ENCODE results near the gene FAM193B. TPM values are rescaled to one million over a fixed set of nuclear protein-coding genes. Genes with fewer than 3 reads are reported as not detected.

FAM193B gene
- total RNA-seq, 1 donor from 2014 or later, result 72.4 TPM

DNA sequence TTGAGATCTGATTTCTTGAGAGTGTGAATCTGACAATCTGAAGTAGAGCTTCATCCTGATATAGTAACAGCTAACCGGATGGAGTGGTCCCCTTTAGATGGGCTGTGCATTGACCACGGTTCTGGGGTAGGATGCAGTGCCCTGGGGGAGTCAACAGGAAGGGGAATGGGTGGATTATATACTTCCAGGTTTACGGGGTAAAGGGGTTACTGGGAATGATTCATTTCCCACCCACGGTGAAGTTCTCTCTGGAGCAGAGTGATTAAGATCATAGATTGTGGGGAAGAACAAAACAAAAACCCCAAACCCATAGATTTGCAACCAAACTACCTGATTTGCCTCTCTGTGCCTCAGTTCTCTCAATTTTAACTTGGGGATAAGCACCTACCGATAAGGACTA is 44.1 kb upstream of the FAM193B start:
- intact Hi-C loops (cut with DNase I), result no loop called here
- H3K36me3 ChIP-seq, result peaks cover 3 to 32% of the 10 kb centered on the region in 2 donors
- peaks cover 47% of the 10 kb centered on the region for H3K4me1 ChIP-seq
- no peaks in the 10 kb centered on the region for H3K27me3 ChIP-seq
- peak in 1 of 2 donors; percentile 34 for DNase-seq (ENCODE audit: extremely low spot score in 2 of 2)
- TF ChIP-seq POLR2A (IDR thresholded peaks at IDR 0.05) (no peak), POLR2AphosphoS5 (IDR thresholded peaks at IDR 0.05; ENCODE audit: insufficient read depth in 1 of 2, low read depth in 1 of 2) (no peak)
- TF ChIP-seq, protein P1, sequence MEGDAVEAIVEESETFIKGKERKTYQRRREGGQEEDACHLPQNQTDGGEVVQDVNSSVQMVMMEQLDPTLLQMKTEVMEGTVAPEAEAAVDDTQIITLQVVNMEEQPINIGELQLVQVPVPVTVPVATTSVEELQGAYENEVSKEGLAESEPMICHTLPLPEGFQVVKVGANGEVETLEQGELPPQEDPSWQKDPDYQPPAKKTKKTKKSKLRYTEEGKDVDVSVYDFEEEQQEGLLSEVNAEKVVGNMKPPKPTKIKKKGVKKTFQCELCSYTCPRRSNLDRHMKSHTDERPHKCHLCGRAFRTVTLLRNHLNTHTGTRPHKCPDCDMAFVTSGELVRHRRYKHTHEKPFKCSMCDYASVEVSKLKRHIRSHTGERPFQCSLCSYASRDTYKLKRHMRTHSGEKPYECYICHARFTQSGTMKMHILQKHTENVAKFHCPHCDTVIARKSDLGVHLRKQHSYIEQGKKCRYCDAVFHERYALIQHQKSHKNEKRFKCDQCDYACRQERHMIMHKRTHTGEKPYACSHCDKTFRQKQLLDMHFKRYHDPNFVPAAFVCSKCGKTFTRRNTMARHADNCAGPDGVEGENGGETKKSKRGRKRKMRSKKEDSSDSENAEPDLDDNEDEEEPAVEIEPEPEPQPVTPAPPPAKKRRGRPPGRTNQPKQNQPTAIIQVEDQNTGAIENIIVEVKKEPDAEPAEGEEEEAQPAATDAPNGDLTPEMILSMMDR (IDR thresholded peaks at IDR 0.05), result no peak
- no peaks in the 10 kb centered on the region for H3K9me3 ChIP-seq
- H3K4me3 ChIP-seq, result no peak overlapping the region
- H3K27ac ChIP-seq, result no peak overlapping the region

DNA sequence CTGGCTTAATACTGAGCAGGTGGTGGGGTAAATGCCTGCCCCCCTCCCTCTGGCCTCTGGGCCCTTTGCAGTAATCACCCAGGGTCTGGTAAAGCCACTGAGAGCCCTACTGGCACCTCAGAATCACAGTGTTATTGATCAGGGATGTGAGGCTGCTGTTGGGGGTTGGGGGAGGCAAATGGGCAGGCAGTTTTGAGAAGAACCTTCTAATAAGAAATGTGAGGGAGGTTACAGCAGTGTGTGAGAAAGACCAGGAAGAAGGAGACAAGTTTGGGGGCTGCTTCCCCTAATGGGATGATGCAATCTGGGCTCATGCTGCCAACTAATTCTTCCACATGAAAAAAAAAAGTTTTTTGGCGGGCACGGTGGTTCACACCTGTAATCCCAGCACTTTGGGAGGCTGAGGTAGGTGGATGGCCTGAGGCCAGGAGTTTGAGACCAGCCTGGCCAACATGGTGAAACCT is 42.4 kb upstream of the FAM193B start:
- Histone ChIP-seq H3K27ac (no peak overlapping the region), H3K4me1 (peaks cover 49% of the 10 kb centered on the region), H3K36me3 (peaks cover 3 to 37% of the 10 kb centered on the region in 2 donors), H3K4me3 (no peak overlapping the region), H3K9me3 (no peaks in the 10 kb centered on the region), H3K27me3 (no peaks in the 10 kb centered on the region)
- DNase-seq (ENCODE audit: extremely low spot score in 2 of 2), result no peak
- intact Hi-C loops (cut with DNase I), result no loop called here
- TF ChIP-seq, protein P1 (IDR thresholded peaks at IDR 0.05), result no peak
- TF ChIP-seq POLR2A (IDR thresholded peaks at IDR 0.05) (no peak), POLR2AphosphoS5 (IDR thresholded peaks at IDR 0.05; ENCODE audit: insufficient read depth in 1 of 2, low read depth in 1 of 2) (no peak)

DNA sequence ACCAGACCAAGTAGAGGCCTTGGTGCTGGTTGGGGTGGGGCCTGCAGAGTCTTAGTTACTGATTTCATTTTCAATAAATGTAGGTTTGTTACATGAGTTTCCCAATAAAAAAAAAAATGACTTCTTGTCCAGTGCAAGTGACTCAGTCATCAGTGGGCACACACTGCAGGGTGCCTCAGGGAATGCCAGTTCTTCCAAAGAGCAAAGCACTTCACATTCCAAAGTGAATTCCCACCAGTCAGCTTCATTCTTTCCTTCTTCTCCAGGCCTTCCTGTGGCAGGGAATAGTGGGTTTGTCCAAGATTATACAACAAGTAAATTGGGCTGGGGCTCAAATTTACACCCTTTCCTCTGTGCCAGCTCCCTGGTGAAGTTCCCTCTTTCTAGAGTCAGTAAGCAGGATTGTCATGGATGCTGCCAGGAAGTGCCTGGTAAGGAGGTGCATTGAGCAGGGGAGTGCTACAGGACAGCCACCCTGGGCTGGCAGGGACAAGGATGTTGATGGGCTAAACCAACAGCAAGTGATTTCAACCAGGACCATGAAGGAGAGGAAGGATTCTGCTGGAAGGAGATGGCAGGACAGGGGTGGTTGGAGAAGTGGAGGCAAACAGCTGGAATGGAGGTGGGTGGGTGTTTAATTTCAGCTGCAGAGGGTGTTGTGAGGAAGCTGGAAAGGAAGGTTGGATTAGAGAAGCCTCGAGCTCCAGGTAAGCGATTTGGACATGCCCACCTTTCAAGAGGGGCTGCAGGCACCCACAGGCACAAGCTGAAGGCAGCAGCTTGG is 41.8 kb upstream of the FAM193B start:
- Histone ChIP-seq H3K27ac (no peak overlapping the region), H3K4me1 (peaks cover 47% of the 10 kb centered on the region), H3K36me3 (peaks cover 3 to 37% of the 10 kb centered on the region in 2 donors), H3K27me3 (no peaks in the 10 kb centered on the region), H3K4me3 (no peak overlapping the region), H3K9me3 (no peaks in the 10 kb centered on the region)
- TF ChIP-seq POLR2AphosphoS5 (IDR thresholded peaks at IDR 0.05; ENCODE audit: insufficient read depth in 1 of 2, low read depth in 1 of 2) (no peak), POLR2A (IDR thresholded peaks at IDR 0.05) (no peak)
- TF ChIP-seq, protein P1 (IDR thresholded peaks at IDR 0.05), result no peak
- DNase-seq (ENCODE audit: extremely low spot score in 2 of 2), result no peak
- intact Hi-C loops (cut with DNase I), result no loop called here

DNA sequence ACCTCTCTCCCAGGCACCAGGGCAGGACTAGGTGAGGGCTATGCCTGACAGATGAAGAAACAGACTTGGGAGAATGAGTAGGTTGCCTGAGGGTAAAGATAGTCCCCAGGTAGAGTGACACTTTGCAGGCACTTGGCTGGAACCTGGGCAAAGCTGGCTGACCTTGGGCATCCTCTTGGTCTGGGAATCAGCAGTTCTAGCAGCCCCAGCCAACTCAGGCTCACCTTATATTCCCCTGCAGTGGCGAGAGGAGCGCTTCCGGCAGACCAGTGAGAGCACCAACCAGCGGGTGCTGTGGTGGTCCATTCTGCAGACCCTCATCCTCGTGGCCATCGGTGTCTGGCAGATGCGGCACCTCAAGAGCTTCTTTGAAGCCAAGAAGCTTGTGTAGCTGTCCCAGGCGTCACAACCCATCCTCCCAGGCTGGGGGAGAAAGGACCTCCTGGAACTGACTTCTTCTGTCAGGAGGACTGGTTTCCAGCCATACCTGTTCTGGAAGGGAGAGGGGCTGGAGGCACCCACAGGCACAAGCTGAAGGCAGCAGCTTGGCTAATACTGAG is 40.7 kb upstream of the FAM193B start:
- DNase-seq (ENCODE audit: extremely low spot score in 2 of 2), result no peak
- TF ChIP-seq, protein P1 (IDR thresholded peaks at IDR 0.05), result no peak
- TF ChIP-seq POLR2AphosphoS5 (IDR thresholded peaks at IDR 0.05; ENCODE audit: insufficient read depth in 1 of 2, low read depth in 1 of 2) (no peak), POLR2A (IDR thresholded peaks at IDR 0.05) (no peak)
- intact Hi-C loops (cut with DNase I), result no loop called here
- Histone ChIP-seq H3K9me3 (no peaks in the 10 kb centered on the region), H3K4me1 (peaks cover 40% of the 10 kb centered on the region), H3K4me3 (no peak overlapping the region), H3K27me3 (no peaks in the 10 kb centered on the region), H3K27ac (no peak overlapping the region), H3K36me3 (peaks cover 3 to 37% of the 10 kb centered on the region in 2 donors)

DNA sequence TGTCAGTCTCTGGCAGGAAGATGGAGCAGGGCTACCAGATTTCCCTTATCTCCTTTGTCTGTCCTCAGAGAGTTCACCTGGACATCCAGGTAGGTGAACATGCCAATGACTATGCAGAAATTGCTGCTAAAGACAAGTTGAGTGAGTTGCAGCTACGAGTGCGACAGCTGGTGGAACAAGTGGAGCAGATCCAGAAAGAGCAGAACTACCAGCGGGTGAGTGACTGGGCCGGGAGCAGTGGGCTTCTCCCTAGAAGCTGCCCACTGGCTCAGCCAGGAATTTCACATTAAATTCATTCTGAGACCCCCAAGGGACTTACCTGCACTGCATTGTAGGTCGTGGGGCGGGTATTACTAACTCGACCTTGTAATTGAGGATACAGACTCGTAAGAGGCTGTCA is 39.7 kb upstream of the FAM193B start:
- intact Hi-C loops (cut with DNase I), result no loop called here
- TF ChIP-seq, protein P1 (IDR thresholded peaks at IDR 0.05), result no peak
- no peak for TF ChIP-seq POLR2AphosphoS5 (IDR thresholded peaks at IDR 0.05; ENCODE audit: insufficient read depth in 1 of 2, low read depth in 1 of 2)
- TF ChIP-seq POLR2A (IDR thresholded peaks at IDR 0.05), result no peak
- Histone ChIP-seq H3K36me3 (peaks cover 3 to 37% of the 10 kb centered on the region in 2 donors), H3K27ac (no peak overlapping the region), H3K4me3 (no peak overlapping the region), H3K4me1 (peaks cover 34% of the 10 kb centered on the region), H3K9me3 (no peaks in the 10 kb centered on the region), H3K27me3 (no peaks in the 10 kb centered on the region)
- no peak for DNase-seq (ENCODE audit: extremely low spot score in 2 of 2)

All from vagina (tissue), 2 donors.